Lung (tissue), 12 donors: ENCODE data around the gene EVI5L. TPM values are rescaled to one million over a fixed set of nuclear protein-coding genes. Genes with fewer than 3 reads are reported as not detected.
A peak's percentile ranks its signal among the peaks of the same experiment; 100 is the strongest.

ENCODE experiments used
- ATAC-seq: fragments of 200-7000 bp; cut with Tn5 transposase; one replicate; pipeline ENCODE4 v1.9.1; 2020; ENCODE audit warnings: moderate number of reproducible peaks; ENCODE audit not compliant: insufficient read depth, low FRiP score
- DNase-seq, 3 donors: peaks; one replicate each; pipeline ENCODE4 v3.0.0-alpha.2; 2013 to 2017
- H3K27ac ChIP-seq, 2 donors: one replicate each; pipeline ENCODE4 v1.5.1; 2013; ENCODE audit warnings: mild to moderate bottlenecking in 2 of 2, moderate library complexity in 2 of 2, control low read depth in 1 of 2, inconsistent platforms in 1 of 2, low read depth in 1 of 2, low read length in 1 of 2
- H3K27me3 ChIP-seq, 3 donors: one replicate each; pipeline ENCODE4 v1.5.1; 2013; ENCODE audit warnings: low read length in 2 of 3; ENCODE audit not compliant: control insufficient read depth in 3 of 3, insufficient read depth in 3 of 3
- H3K36me3 ChIP-seq, 4 donors: one replicate each; pipeline ENCODE4 v1.5.1; 2013; ENCODE audit warnings: low read length in 4 of 4, mild to moderate bottlenecking in 1 of 4, moderate library complexity in 1 of 4; ENCODE audit not compliant: control insufficient read depth in 4 of 4, insufficient read depth in 4 of 4
- H3K4me1 ChIP-seq, 5 donors: one replicate each; pipeline ENCODE4 v1.5.1; 2013; ENCODE audit warnings: low read length in 5 of 5, mild to moderate bottlenecking in 2 of 5, moderate library complexity in 1 of 5; ENCODE audit not compliant: control insufficient read depth in 5 of 5, insufficient read depth in 5 of 5
- H3K4me3 ChIP-seq: one replicate; pipeline ENCODE4 v1.5.1; 2013; ENCODE audit warnings: mild to moderate bottlenecking, control low read depth, moderate library complexity
- H3K9ac ChIP-seq, 2 donors: one replicate each; pipeline ENCODE4 v1.5.1; 2013; ENCODE audit warnings: low read length in 2 of 2, control low read depth in 1 of 2; ENCODE audit not compliant: insufficient read depth in 1 of 2
- H3K9me3 ChIP-seq, 4 donors: one replicate each; pipeline ENCODE4 v1.5.1; 2013; ENCODE audit warnings: low read length in 3 of 4, mild to moderate bottlenecking in 1 of 4, moderate library complexity in 1 of 4; ENCODE audit not compliant: control insufficient read depth in 4 of 4, insufficient read depth in 3 of 4
- CTCF ChIP-seq: IDR thresholded peaks from 2 replicates; pipeline ENCODE4 v1.5.1; 2012; ENCODE audit warnings: mild to moderate bottlenecking; ENCODE audit errors: control extremely low read depth, extremely low read depth
- WGBS, 2 donors: extraction: QIAGEN DNeasy Blood & Tissue Kit; methylation state at CpG; one replicate each; pipeline ENCODE4 v1.1.7; 2013; 5-methylcytosine and 5-hydroxymethylcytosine counted together
- polyA plus RNA-seq, 2 donors: library from polyadenylated mRNA; stranded (reverse); fragments of 200-250 nt; gene quantifications; one replicate each; pipeline ENCODE4 v1.2.1, GENCODE V29; 2013
- total RNA-seq, 2 donors: library from RNA; depleted of rRNA in 1 of 2; stranded (reverse); fragments of >200 nt in 1 of 2; gene quantifications; one replicate each; pipeline ENCODE4 v1.2.1, GENCODE V29; 2014 to 2021
- donor health status: control.
- donor health status: control.
- donor health status: Bipolar disorder and iron deficiency.
- donor health status: healthy.
- donor health status: DM: yes; HTN: yes; CAD: no.

Gene EVI5L
- total and polyA plus RNA-seq, 4 donors = 10.7 to 18.6 (median 12.6) TPM

GRCh38 chr19:7869910-7870511 lies 40.0 kb downstream of the EVI5L start:
- Histone ChIP-seq H3K9ac (no peak overlapping the region), H3K9me3 (no peaks in the 10 kb centered on the region), H3K27ac (no peak overlapping the region), H3K4me3 (no peak overlapping the region), H3K4me1 (peaks cover 0 to 30% (median 12%) of the 10 kb centered on the region in 5 donors), H3K27me3 (peaks cover 0 to 24% (median 20%) of the 10 kb centered on the region in 3 donors), H3K36me3 (no peaks in the 10 kb centered on the region)
- no peak for TF ChIP-seq CTCF
- DNase-seq = peak; percentile 22 to 46 (median 33)
- ATAC-seq = no peak
- WGBS, 2 donors = 21 to 24% methylated on average over 29 to 30 of the region's 30 CpGs

GRCh38 chr19:7870571-7871436 lies 40.8 kb downstream of the EVI5L start:
- TF ChIP-seq CTCF = no peak
- Histone ChIP-seq H3K4me3 (no peak overlapping the region), H3K27ac (peak overlapping the region in 1 of 2 donors; percentile 52), H3K9me3 (no peaks in the 10 kb centered on the region), H3K36me3 (no peaks in the 10 kb centered on the region), H3K4me1 (peaks cover 0 to 30% (median 12%) of the 10 kb centered on the region in 5 donors), H3K27me3 (peaks cover 0 to 24% (median 16%) of the 10 kb centered on the region in 3 donors), H3K9ac (no peak overlapping the region)
- 53 to 62% methylated on average over 11 of the region's 11 CpGs for WGBS, 2 donors
- ATAC-seq (no peak), DNase-seq (peak in 2 of 3 donors; percentile 24 to 63)

GRCh38 chr19:7871437-7872305 lies 41.7 kb downstream of the EVI5L start:
- no peaks in the 10 kb centered on the region for H3K9me3 ChIP-seq
- no peak for TF ChIP-seq CTCF
- H3K4me1 ChIP-seq = peaks cover 0 to 30% (median 12%) of the 10 kb centered on the region in 5 donors
- H3K27ac ChIP-seq = peak overlapping the region in 1 of 2 donors; percentile 71
- WGBS, 2 donors = 7 to 9% methylated on average over 32 to 33 of the region's 33 CpGs
- peak; percentile 84 to 92 (median 85) for DNase-seq
- peaks cover 0 to 22% (median 16%) of the 10 kb centered on the region in 3 donors for H3K27me3 ChIP-seq
- no peaks in the 10 kb centered on the region for H3K36me3 ChIP-seq
- H3K4me3 ChIP-seq = no peak overlapping the region
- ATAC-seq = peak; percentile 44
- H3K9ac ChIP-seq = no peak overlapping the region
